GM12864 (cell line): ENCODE data around the gene EXOC6.

Experiments used
- DNase-seq: peaks from one replicate; pipeline ENCODE4 v3.0.0-alpha.2; 2011; ENCODE audit warnings: low read depth
- H3K4me3 ChIP-seq: 2 replicates; pipeline ENCODE4 v1.5.1; 2011; ENCODE audit warnings: mild to moderate bottlenecking, low read depth, low read length, control low read depth
- CTCF ChIP-seq: IDR thresholded peaks from 2 replicates; pipeline ENCODE4 v1.5.1; 2011; ENCODE audit warnings: low read depth, mild to moderate bottlenecking, moderate library complexity, low read length, control low read depth, inconsistent platforms; ENCODE audit errors: missing control alignments

The EXOC6 gene

GRCh38 chr10:93076871-93077270 is 228.6 kb downstream of the EXOC6 start:
- H3K4me3 ChIP-seq = no peak overlapping the region
- DNase-seq = no peak
- no peak for TF ChIP-seq CTCF

GRCh38 chr10:93077860-93078337 is 229.6 kb downstream of the EXOC6 start:
- no peak overlapping the region for H3K4me3 ChIP-seq
- DNase-seq = no peak
- TF ChIP-seq CTCF = no peak

- TF ChIP-seq CTCF = no peak
- H3K4me3 ChIP-seq = no peak overlapping the region
- no peak for DNase-seq
Measured at GRCh38 chr10:93079663-93080349, 231.5 kb downstream of the EXOC6 start.

GRCh38 chr10:93080350-93081046 is 232.2 kb downstream of the EXOC6 start:
- no peak for DNase-seq
- peak; percentile 83 for TF ChIP-seq CTCF
- H3K4me3 ChIP-seq = no peak overlapping the region

- no peak for TF ChIP-seq CTCF
- no peak overlapping the region for H3K4me3 ChIP-seq
- no peak for DNase-seq
Measured at GRCh38 chr10:93081318-93081717, 233.0 kb downstream of the EXOC6 start.

GRCh38 chr10:93081834-93082233 is 233.5 kb downstream of the EXOC6 start:
- H3K4me3 ChIP-seq = no peak overlapping the region
- DNase-seq = no peak
- no peak for TF ChIP-seq CTCF
